Stimulated activated CD8-positive, alpha-beta memory T cell treated with anti-CD3 and anti-CD28 coated beads, Interleukin-12 subunit alpha, Interleukin-12 subunit beta, amount 100 ng/mL, for 24 hours (primary cell): ENCODE results near the gene IL19.
A peak's percentile ranks its signal among the peaks of the same experiment; 100 is the strongest.
"Not testable (repeated sequence)": the region's sequence is repeated elsewhere in the genome, so short reads cannot be mapped to it uniquely, and the experiment has no call there.

Source experiments
- DNase-seq: peaks from one replicate; pipeline ENCODE4 v3.0.0-alpha.2; 2020; ENCODE audit errors: extremely low read depth

The IL19 gene

DNA sequence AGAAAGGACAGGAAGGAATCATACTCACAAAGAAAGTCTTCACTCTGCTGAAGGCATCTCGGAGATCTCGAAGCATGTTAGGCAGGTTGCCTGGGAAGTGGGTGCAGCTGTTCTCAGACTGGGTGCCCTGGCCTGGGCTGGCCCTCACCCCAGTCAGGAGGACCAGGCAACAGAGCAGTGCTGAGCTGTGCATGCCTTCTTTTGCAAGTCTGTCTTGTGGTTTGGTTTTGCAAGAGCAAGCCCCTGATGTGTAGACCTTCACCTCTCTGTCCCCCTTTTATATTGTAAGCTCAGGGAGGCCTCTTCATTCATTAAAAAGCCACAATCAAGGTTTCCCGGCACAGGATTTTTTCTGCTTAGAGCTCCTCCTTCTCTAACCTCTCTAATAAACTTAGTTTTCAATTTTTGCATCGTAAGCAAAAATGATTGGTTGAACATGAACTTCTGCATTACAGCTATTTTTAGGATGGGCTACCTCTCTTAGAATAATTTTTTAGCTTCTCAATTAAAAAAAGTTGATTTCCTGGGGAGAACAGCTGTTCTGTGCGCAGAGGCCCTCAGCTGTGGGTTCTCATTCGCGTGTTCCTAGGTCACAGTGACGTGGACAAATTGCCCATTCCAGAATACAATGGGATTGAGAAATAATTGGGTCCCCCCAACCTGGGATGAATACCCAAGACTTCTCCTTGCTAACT lies 1.8 kb downstream of the IL19 start, which contains the start of gene IL10:
Gene IL10, minus strand, starts transcription at position 252 of the 695 bp plus-strand sequence. Its CDS starts 59 bp downstream, at position 193.
- DNase-seq: no peak

DNA sequence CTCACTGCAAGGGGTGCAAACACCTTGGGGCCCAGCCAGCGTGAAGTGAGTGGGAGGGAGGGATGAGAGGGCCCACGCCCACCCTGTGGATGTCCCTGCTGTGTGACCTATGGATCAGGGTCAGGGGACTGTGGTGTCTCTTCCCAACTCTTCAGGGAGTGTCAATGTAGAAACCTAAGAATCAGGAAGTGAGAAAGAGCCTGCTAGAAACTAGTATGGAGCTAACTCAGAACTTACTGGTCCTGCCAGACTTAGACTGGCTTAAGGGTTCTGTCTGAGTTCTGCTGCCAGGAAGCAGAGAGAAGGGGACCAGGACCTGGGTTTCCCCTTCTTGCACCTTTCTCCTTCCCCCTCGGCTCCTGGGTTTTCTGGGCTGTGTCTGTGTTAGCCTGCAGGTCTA lies 3.5 kb downstream of the IL19 start:
- DNase-seq: no peak

DNA sequence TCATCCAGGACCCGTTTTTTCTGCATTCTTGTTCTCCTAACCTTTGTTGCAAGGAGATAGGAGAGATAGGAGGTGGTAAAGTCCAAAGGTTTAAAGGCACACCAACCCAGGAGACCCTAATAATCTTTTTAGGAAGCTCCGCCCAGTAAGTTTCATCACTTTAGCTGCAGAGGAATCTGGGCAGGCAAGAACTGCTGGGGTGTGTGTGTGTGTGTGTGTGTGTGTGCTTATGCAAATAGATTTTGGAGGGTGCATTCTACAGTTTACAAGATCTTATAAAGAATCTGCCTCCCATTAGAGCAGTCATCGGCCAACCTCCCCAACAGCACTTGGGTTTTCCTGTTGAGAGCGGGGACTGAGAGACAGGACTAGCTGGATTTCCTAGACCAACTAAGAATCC lies 5.7 kb downstream of the IL19 start:
- DNase-seq: no peak

DNA sequence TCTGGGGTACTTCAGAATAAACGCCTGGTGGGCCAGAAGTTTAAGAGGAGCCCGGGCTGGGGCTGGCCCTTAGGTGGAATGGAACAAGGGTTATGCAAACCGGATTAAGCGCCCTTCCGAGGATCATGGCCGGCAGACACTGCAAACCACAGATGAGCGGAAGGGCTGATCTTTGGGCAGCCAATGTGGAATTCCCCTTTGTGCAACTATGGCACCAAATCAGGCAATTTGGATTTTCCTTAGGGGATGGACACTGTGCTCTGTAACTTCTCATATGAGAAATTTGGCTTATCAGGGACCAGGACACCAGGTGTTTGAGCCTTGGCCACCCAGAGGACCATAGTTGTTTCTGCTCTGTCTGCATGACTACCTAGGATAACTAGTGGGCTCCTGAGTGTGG lies 7.5 kb downstream of the IL19 start:
- no peak for DNase-seq

DNA sequence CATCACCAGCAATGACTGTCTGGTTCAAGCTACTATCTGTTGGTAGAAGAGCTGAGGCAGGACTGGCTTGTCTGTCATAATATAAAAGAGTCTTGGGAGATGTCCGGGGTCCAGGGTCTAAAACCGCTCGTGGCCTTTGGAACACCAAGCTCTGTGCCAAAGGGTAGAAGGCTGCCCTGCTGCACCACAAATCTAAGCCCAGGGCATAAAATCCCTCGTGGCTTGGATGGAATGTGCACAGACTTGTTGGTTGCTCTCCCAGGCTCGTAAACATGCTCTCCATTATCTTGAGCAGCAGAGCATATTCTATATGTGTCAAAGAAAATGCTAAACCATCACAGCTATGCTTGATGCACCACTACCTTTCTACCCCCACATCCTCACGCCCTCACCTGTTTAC lies 8.3 kb downstream of the IL19 start:
- not testable (repeated sequence) for DNase-seq

DNA sequence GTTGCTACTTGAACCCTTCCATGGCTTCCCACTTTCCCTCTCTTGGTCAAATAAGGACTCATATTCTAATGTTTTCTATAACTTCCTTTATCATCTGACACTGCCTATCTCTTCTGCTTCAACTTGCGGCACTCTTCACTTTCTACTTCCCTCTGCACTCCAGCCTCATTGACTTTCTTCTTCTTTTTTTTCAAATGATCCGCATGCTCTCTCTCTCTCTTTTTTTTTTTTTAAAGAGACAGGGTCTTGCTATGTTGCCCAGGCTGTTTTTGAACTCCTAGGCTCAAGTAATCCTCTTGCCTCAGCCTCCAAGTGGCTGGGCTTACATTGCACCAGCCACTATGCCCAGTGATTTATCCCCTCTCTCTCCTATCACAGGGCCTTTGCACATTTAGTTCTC lies 9.1 kb downstream of the IL19 start:
- DNase-seq: no peak

DNA sequence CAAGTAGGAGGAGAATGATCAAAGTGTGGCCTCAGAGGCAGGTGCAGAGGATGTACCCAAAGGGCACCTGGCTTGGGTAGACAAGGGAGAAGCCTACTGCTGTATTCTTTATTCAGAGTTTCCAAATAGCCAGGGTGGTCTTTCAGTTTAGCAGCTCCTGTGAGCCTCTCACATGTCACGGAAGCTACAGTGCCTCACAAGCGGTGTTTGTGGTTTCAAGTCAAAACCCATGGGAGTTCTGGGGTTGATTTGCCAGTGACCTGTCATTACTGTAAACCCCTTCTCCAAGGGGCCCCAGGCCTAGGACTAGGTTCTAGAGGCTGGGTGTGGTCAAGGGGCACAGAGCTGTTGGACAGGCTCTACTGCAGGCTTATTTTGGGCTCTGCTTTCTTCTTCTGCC lies 11.9 kb downstream of the IL19 start:
- DNase-seq: no peak

DNA sequence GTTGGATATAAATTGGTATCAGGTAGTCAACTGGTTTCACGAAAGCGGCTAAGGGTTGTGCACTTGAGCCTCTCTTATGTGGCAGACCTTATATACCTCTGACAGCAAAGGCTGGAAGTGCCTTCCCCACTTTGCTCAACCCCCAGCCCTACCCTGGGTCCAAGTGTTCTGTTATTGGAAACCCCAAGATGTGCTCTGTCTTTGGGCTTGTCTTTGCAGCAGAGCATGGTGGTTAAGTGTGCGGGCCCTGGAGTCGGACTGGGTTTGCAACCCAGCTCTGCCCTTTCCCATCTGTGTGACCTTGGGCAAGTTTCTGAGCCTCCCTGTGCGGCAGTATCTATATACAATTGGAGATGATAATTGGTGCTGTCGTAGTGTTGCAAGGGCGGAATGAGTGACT lies 12.9 kb downstream of the IL19 start:
- no peak for DNase-seq

DNA sequence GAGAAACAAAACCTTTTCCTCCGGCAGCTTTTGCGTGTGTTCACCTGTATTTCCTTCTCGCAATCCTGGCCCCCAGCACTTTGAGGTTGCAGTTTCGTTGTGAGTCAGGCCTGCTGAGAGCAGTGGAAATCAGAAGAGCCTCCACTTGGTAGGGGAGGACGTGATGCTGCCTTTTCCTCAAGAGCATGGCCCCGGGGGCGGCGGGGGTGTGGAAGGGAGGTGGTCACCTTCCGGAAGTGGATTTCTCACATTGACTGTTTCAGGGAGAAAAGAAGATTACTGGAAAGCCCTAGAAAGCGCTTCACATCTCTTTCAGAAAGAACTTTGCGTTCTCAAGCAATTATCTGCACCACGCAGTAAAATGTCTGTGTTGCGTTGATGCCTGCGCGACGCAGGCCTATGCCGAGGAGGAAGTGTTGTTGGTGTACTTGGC lies 13.9 kb downstream of the IL19 start:
- DNase-seq: peak; percentile 66

DNA sequence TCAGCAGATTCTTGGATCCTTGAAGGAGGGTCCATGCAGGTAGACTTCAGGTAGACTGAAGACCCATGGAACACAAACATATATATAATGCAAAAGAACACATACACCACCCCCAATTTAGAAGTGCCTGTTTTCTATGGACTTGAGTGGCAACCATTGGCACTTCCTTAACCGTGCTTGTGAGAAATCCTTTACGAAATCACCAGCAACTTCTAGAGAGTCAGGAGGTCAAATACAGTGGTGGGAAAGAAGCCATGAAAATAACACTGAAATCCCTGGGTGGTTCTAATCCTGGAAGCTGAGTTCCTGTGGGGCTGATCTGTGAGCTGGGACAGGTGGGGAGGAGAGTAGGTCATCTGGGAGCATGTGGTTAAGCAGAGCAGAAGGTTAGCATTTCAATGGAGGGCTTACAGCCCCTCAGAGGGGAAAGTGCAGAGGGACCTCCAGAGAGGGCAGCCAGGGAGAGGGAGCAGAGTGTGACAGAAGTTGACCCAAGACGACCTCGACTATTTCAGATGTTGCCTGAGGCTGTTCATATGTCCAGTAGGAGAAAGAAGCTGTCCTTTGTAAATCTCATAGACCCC lies 14.7 kb downstream of the IL19 start:
- no peak for DNase-seq

DNA sequence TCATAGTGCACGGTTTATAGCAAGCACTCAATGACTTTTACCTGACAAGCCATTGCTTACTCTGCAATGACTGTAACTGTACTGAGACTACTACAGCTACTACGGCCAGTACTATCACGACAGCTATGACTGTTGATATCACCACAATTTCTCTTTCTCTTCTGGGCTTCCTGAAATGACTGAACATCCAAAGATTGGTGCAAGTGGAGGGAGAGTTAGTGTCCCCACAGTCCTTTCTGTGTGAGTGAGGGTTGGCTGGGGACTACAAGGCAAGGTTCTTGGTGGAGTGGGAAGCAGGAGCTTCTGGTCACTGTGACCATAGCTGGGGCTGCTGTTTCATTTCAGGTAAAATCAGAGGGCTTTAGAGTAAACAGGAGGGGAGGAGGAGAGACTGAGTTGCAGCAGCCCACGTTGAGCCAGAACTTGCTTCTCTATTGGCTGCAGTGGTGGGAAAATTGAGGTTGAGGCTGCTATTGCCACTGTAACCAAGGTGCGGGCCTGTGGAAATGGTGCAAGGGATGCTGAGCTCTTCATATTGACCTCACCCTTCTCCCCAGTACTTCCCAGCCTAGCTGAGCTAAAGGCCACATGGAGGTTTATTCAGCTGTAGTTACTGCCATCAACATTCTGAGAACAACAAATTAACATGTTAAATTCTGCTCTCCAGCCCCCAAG lies 15.8 kb downstream of the IL19 start:
- no peak for DNase-seq

DNA sequence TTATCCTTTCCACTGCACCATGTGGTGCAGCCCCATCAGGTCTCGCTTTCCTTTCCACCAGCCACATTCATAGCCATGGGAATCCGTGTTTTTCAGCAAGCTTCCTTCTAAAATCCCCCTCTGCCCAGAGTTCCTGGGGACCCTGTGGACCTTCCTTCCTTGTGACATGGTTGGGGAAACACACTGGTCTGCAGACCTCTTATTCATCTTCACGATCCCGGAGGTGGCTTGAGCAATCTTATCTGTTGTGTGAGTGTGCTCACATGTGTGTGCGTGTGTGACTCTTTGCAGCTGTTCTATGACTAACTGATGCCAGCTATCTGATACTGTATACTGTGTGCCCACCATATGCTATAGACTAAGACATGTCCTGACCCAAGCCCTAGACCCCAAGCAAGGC lies 17.3 kb downstream of the IL19 start:
- DNase-seq: no peak

DNA sequence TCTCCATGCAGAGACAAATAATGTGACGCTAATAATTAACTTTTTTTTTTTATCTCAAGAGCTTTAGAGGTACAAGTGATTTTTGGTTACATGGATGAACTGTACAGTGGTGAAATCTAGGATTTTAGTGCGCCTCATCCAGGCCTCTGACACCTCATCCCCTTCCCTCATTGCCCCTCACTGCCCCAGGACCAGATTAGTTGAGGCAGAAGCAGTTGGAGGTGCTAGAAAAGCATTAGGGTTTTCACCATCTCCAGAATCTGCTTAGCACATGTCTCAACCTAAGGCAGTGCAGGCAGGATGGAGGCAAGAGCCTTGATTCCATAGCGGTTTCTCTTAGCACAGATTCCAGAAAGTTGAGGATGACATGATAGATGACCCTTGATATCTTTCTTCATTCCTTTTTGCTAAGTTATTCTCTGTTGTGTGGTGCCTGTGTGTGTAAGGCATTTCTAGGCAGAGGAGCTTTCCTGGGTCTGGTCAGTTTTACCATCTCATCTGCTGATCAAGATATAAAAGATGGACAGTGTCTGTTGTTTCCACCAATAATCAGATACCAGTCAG lies 18.0 kb downstream of the IL19 start:
- DNase-seq: no peak

DNA sequence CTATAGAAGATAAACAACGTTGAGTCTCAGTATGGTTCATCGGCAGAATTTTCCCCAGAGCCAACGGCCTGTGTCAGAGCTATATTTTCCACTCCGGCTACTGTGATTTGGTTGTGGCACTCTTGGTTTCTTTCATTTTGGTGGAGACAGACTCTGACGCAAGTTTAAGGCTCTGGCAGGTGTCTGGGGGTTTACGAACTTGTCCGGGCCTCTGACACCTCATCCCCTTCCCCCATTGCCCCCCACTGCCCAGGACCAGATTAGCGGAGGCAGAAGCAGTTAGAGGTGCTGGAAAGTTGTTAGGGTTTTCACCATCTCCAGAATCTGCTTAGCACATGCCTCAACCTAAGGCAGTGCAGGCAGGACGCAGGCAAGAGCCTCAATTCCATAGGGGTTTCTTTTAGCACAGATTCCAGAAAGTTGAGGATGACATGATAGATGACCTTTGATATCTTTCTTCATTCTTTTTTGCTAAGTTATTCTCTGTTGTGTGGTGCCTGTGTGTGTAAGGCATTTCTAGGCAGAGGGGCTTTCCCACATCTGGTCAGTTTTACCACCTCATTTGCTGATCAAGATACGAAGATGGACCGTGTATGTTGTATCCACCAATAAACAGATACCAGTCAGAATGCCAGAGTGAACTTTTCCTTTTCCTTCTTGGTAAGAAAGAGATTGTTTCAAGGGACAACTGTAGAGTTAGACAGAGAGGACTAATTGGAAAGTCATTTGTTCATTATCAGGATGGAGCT lies 20.1 kb downstream of the IL19 start:
- DNase-seq: no peak

DNA sequence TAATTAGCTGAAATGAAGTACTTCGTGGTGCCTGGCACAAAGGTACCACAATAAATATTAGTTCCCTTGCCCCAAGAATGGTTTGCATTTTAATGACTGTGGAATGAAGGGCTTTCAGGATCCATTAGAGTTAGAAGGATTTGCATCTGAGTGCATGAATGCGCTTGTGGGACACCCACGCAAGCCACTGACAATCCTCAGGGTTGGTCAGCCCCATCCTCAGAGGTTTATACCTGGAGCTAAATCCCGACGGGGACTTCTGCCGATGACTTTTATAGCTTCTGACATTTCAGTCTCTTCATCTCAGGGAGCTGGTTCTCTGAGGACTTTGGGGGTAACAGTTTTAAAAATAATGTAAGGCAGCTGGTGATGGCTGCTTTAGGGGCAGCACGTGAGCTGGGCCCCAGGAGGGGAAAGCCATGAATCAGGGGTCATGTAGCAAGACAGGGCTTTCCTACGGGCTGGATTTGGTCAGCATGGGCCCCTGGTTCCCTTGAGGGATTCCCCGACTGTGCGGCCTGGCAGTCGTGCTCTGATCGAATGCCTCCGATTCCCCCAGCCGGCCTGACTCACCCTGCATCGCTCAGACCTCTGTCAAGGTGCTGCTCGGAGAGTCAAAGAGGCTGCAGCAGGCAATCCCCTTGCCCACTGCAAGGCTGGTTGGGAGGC lies 22.5 kb downstream of the IL19 start:
- no peak for DNase-seq

DNA sequence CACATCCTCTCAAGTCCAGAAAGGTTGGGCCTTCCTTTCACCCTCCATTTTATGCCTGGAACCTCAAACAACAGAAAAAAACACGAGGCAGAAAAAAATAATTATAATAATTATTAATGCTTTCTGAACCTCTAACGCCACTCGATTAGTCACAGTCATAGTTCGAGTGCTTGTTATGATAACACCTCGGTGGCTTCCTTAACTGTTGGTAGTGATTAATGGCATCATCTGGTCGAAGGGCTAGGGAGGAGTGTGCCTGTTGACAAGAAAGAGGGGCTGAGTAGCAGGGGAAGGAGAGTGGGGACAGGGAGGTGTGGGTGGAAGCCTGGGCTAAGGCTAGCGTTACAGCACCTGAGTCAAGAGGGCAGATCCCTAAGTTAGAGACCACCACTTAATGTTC lies 23.0 kb downstream of the IL19 start:
- DNase-seq: no peak

DNA sequence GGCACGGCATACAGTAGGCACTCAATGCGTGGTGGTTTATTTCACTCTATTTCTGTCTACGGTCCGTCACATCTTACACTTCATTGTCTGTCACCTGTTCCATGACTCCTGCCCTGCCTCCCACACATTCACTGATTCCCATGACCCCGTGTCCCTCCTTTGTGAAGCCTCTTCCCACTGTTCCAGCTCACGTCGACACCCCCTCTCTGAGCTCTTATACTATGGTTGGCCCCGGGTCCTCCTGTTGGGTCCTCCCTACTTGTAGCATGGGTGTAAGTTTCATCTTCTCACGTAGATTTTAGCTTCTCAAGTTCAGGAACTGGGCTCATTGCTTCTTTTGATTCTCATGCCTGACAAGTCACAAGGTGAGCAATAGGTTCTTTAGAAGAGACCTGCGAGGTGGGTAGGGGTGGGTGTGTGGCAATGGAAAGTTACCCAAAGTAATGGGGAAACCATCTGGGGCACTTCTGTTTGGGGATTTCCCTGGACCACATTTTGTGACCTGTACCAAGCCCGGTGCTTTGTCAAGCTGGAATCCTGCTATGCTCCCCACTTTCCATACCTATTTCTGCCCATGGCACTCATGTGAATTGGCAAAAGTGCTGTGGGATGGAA lies 23.8 kb downstream of the IL19 start:
- DNase-seq: no peak

DNA sequence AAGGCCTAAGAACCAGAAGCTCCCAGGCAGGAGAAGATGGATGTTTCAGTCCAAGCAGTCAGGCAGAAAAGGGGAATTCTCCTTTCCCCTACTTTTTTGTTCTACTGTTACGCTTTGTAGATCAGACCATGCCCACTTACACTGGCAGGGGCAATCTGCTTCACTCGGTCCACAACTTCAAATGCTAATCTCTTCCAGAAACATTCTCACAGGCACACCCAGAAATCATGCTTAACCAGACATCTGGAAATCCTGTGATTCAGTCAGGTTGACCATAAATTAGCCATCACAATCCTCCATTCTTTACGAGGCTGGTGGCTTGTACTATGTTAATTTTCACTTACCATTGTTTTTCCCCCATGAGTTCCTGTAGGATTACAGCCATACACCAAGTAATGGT lies 25.5 kb downstream of the IL19 start:
- no peak for DNase-seq

DNA sequence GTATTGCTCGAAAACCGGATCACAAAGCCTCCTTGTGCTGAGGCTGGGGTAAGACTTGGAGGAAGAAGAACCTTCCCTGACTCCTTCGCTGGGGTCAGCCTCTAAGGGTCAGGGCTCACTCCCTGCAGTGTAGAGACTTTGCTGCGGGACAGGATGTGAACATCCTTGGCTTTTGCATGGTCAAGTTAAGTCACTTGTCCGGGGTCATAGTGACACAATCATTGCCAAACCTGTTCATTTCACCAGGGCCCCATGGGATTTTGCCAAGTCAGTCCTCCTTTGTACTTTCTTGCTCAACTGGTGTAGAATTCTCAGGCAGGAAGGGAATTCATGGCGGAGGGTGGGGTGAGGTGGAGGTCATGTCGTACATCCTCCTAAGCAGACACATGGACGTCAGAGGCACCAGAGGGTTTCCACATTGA lies 26.4 kb downstream of the IL19 start:
- DNase-seq: no peak

DNA sequence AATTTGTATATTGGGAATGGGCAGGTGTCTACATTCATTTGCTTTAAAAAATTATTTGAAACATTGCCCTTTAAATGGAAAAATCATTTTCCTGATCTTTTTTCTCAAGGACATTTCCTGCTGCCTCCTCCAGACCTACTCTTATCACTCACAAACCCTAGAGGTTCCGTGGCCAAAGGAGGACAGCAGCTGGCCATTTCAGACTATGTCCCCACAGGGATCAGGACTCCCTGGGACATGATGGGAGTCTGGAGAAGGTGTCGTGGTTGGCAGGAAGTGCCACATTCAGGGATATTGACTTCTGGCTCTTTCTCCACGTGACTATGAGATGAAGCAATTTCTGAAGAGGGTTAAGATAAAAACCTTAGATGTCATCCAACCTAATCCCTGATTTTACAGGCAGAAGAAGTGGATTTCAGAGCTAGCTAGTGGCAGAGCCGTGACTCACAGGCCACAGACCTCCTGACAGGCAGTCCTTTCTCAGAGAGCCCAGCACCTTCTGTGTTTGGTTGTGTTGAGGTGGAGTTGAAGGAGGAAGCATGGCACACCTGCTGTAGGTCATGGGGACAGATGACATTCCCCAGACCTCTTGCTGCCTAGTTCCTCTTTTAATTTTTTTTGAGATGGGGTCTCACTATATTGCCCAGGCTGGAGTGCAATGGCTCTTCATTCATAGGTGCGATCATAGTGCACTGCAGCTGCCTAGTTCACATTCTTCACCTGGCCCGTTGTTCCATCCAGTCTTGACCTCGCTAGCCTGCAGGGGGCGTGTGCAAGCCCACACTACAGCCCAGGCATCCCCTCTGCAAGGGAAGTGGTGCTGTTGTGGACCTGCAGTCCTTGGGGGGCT lies 27.2 kb downstream of the IL19 start:
- DNase-seq: no peak
